BLaER1 treated with 17β-estradiol and CSF1 and Interleukin-3, amounts not matched to agents 10 nM and 100 nM (cell line): Measurements from ENCODE around the gene RNH1.

ENCODE experiments used
- H3K27ac ChIP-seq, 11 experiments: shearing (Covaris generic); formaldehyde crosslinking; 2 replicates each; pipeline ENCODE4 v1.8.1; 2022
- H3K27me3 ChIP-seq, 11 experiments: shearing (Covaris generic); formaldehyde crosslinking; 2 replicates each; pipeline ENCODE4 v1.8.1; 2022
- H3K36me3 ChIP-seq, 11 experiments: shearing (Covaris generic); formaldehyde crosslinking; 2 replicates each; pipeline ENCODE4 v1.8.1; 2022
- H3K4me1 ChIP-seq, 10 experiments: shearing (Covaris generic); formaldehyde crosslinking; 2 replicates each; pipeline ENCODE4 v1.8.1; 2022
- H3K4me2 ChIP-seq, 11 experiments: shearing (Covaris generic); formaldehyde crosslinking; 2 replicates each; pipeline ENCODE4 v1.8.1; 2022
- H3K4me3 ChIP-seq, 10 experiments: shearing (Covaris generic); formaldehyde crosslinking; 2 replicates each; pipeline ENCODE4 v1.8.1; 2022
- H3K9ac ChIP-seq, 11 experiments: shearing (Covaris generic); formaldehyde crosslinking; 2 replicates each; pipeline ENCODE4 v1.8.1; 2022
- H3K9me3 ChIP-seq, 11 experiments: shearing (Covaris generic); formaldehyde crosslinking; replicated peaks in 1 of 11; 2 replicates each; pipeline ENCODE4 v1.8.1; 2022
- H4K20me1 ChIP-seq, 11 experiments: shearing (Covaris generic); formaldehyde crosslinking; 2 replicates each; pipeline ENCODE4 v1.8.1; 2022
- Cebpa-rat ChIP-seq, 11 experiments: shearing (Covaris generic); IDR thresholded peaks; 2 replicates each; pipeline ENCODE4 v1.8.1; 2022

RNH1 gene

GRCh38 chr11:504994-505344 is 2.1 kb downstream of the RNH1 start:
- H3K27ac ChIP-seq, result peak overlapping the region in 2 of 11 experiments; percentile 91 to 92; a peak in 3 of 22 replicates

GRCh38 chr11:504053-504993 is 2.7 kb downstream of the RNH1 start:
- Histone ChIP-seq H3K9ac (peak overlapping the region; percentile 32 to 100 (median 66)), H4K20me1 (peaks cover 29 to 76% (median 56%) of the 10 kb centered on the region in 11 experiments; a peak in 21 of 22 replicates), H3K36me3 (peaks cover 29 to 51% (median 36%) of the 10 kb centered on the region in 11 experiments), H3K27ac (peak overlapping the region in 5 of 11 experiments; percentile 8 to 92 (median 76); a peak in 8 of 22 replicates), H3K9me3 (no peaks in the 10 kb centered on the region), H3K4me2 (peak overlapping the region; percentile 73 to 100 (median 94)), H3K4me3 (peak overlapping the region; percentile 38 to 94 (median 56)), H3K27me3 (peaks cover 0 to 32% (median 28%) of the 10 kb centered on the region in 11 experiments; a peak in 21 of 22 replicates), H3K4me1 (peaks cover 35 to 64% (median 40%) of the 10 kb centered on the region in 10 experiments)
- TF ChIP-seq Cebpa-rat (IDR thresholded peaks at IDR 0.05), result no peak

More at GRCh38 chr11:504994-505344, 2.1 kb downstream of the RNH1 start:
- Histone ChIP-seq H3K27me3 (peaks cover 0 to 32% (median 28%) of the 10 kb centered on the region in 11 experiments; a peak in 21 of 22 replicates), H3K4me2 (peak overlapping the region; percentile 73 to 100 (median 94)), H3K9ac (peak overlapping the region in 7 of 11 experiments; percentile 32 to 100 (median 76); a peak in 10 of 22 replicates), H3K36me3 (peaks cover 28 to 49% (median 36%) of the 10 kb centered on the region in 11 experiments), H3K4me3 (peak overlapping the region in 9 of 10 experiments; percentile 44 to 94 (median 80); a peak in 15 of 20 replicates), H3K9me3 (no peaks in the 10 kb centered on the region), H4K20me1 (peaks cover 23 to 70% (median 50%) of the 10 kb centered on the region in 11 experiments; a peak in 21 of 22 replicates), H3K4me1 (peaks cover 35 to 64% (median 40%) of the 10 kb centered on the region in 10 experiments)
- TF ChIP-seq Cebpa-rat (IDR thresholded peaks at IDR 0.05), result no peak

GRCh38 chr11:503179-503981 is 3.7 kb downstream of the RNH1 start:
- Histone ChIP-seq H3K9ac (peak overlapping the region in 8 of 11 experiments; percentile 54 to 100 (median 70); a peak in 12 of 22 replicates), H3K27me3 (peaks cover 0 to 32% (median 28%) of the 10 kb centered on the region in 11 experiments; a peak in 21 of 22 replicates), H3K4me2 (peak overlapping the region in 10 of 11 experiments; percentile 92 to 100 (median 95); a peak in 20 of 22 replicates), H3K9me3 (no peaks in the 10 kb centered on the region), H4K20me1 (peaks cover 35 to 84% (median 56%) of the 10 kb centered on the region in 11 experiments; a peak in 21 of 22 replicates), H3K27ac (peak overlapping the region in 5 of 11 experiments; percentile 8 to 92 (median 76); a peak in 8 of 22 replicates), H3K4me3 (peak overlapping the region in 7 of 10 experiments; percentile 52 to 94 (median 68); a peak in 13 of 20 replicates), H3K4me1 (peaks cover 35 to 62% (median 40%) of the 10 kb centered on the region in 10 experiments), H3K36me3 (peaks cover 34 to 55% (median 41%) of the 10 kb centered on the region in 11 experiments)
- TF ChIP-seq Cebpa-rat (IDR thresholded peaks at IDR 0.05), result no peak

- Histone ChIP-seq H4K20me1 (peaks cover 43 to 84% (median 59%) of the 10 kb centered on the region in 11 experiments; a peak in 21 of 22 replicates), H3K9me3 (no peaks in the 10 kb centered on the region), H3K27ac (peak overlapping the region in 4 of 11 experiments; percentile 50 to 77 (median 68); a peak in 8 of 22 replicates), H3K4me1 (peaks cover 27 to 53% (median 32%) of the 10 kb centered on the region in 10 experiments), H3K4me2 (peak overlapping the region in 4 of 11 experiments; percentile 92 to 100 (median 94); a peak in 8 of 22 replicates), H3K36me3 (peaks cover 43 to 60% (median 49%) of the 10 kb centered on the region in 11 experiments), H3K4me3 (peak overlapping the region in 3 of 10 experiments; percentile 20 to 42 (median 26); a peak in 4 of 20 replicates), H3K9ac (peak overlapping the region in 8 of 11 experiments; percentile 8 to 98 (median 34); a peak in 8 of 22 replicates), H3K27me3 (peaks cover 0 to 32% (median 28%) of the 10 kb centered on the region in 11 experiments; a peak in 21 of 22 replicates)
- TF ChIP-seq Cebpa-rat (IDR thresholded peaks at IDR 0.05), result no peak
Observed at GRCh38 chr11:502288-503178, 4.5 kb downstream of the RNH1 start.

- H3K27me3 ChIP-seq, result peaks cover 0 to 32% (median 28%) of the 10 kb centered on the region in 11 experiments; a peak in 21 of 22 replicates
- peaks cover 25 to 52% (median 30%) of the 10 kb centered on the region in 10 experiments for H3K4me1 ChIP-seq
- H4K20me1 ChIP-seq, result peaks cover 48 to 86% (median 59%) of the 10 kb centered on the region in 11 experiments; a peak in 21 of 22 replicates
- H3K4me3 ChIP-seq, result peak overlapping the region in 1 of 10 experiments; percentile 20; a peak in 1 of 20 replicates
- peak overlapping the region in 4 of 11 experiments; percentile 50 to 77 (median 68); a peak in 5 of 22 replicates for H3K27ac ChIP-seq
- TF ChIP-seq Cebpa-rat (IDR thresholded peaks at IDR 0.05), result no peak
- peak overlapping the region in 4 of 11 experiments; percentile 92 to 100 (median 94); a peak in 6 of 22 replicates for H3K4me2 ChIP-seq
- H3K9me3 ChIP-seq, result no peaks in the 10 kb centered on the region
- H3K9ac ChIP-seq, result peak overlapping the region in 5 of 11 experiments; percentile 9 to 98 (median 57); a peak in 4 of 22 replicates
- peaks cover 50 to 68% (median 57%) of the 10 kb centered on the region in 11 experiments for H3K36me3 ChIP-seq
Observed at GRCh38 chr11:501683-502287, 5.3 kb downstream of the RNH1 start.

GRCh38 chr11:501001-501682 is 5.9 kb downstream of the RNH1 start:
- no peak for TF ChIP-seq Cebpa-rat (IDR thresholded peaks at IDR 0.05)
- Histone ChIP-seq H3K27ac (peak overlapping the region in 1 of 11 experiments; percentile 76; a peak in 1 of 22 replicates), H3K4me1 (peaks cover 24 to 52% (median 28%) of the 10 kb centered on the region in 10 experiments), H3K4me2 (peak overlapping the region in 3 of 11 experiments; percentile 93 to 100 (median 94); a peak in 5 of 22 replicates), H4K20me1 (peaks cover 48 to 92% (median 63%) of the 10 kb centered on the region in 11 experiments), H3K9ac (peak overlapping the region in 3 of 11 experiments; percentile 42 to 98 (median 70); a peak in 2 of 22 replicates), H3K36me3 (peaks cover 55 to 74% (median 63%) of the 10 kb centered on the region in 11 experiments), H3K9me3 (no peaks in the 10 kb centered on the region), H3K4me3 (no peak overlapping the region), H3K27me3 (peaks cover 0 to 31% (median 27%) of the 10 kb centered on the region in 11 experiments; a peak in 21 of 22 replicates)
